Activated B cell treated with CpG ODN at 0.5 μM for 24 hours (primary cell): ENCODE measurements around the gene FHIT. TPM values are rescaled to one million over a fixed set of nuclear protein-coding genes. Genes with fewer than 3 reads are reported as not detected.

ENCODE experiments used
- ATAC-seq: fragments of 200-7000 bp; cut with Tn5 transposase; one replicate; pipeline ENCODE4 v1.10.0; 2021; ENCODE audit warnings: low read depth, mild to moderate bottlenecking, moderate library complexity
- CTCF ChIA-PET: fragments of 350-600 bp; sonication (Branson Sonifier 250); formaldehyde crosslinking; loops from one replicate; lab custom pipeline; 2021; ENCODE audit warnings: antibody characterized with exemption; lab: Charles Lee
- POLR2A ChIA-PET: fragments of 350-600 bp; sonication (Branson Sonifier 250); formaldehyde crosslinking; loops from one replicate; lab custom pipeline; 2021; ENCODE audit warnings: antibody characterized with exemption; lab: Charles Lee
- DNase-seq: peaks from one replicate; pipeline ENCODE4 v3.0.0; 2022
- H3K27ac Mint-ChIP-seq: one replicate; pipeline ENCODE4 v1.8.0; 2020; ENCODE audit warnings: mixed read lengths
- H3K27me3 Mint-ChIP-seq: one replicate; pipeline ENCODE4 v1.8.0; 2021; ENCODE audit warnings: mixed read lengths
- H3K36me3 Mint-ChIP-seq: one replicate; pipeline ENCODE4 v1.8.0; 2021; ENCODE audit warnings: low read depth, mixed read lengths
- H3K4me1 Mint-ChIP-seq: one replicate; pipeline ENCODE4 v1.8.0; 2021; ENCODE audit warnings: mixed read lengths
- H3K4me3 Mint-ChIP-seq: one replicate; pipeline ENCODE4 v1.8.0; 2020; ENCODE audit warnings: mild to moderate bottlenecking, mixed read lengths
- H3K9me3 Mint-ChIP-seq: one replicate; pipeline ENCODE4 v1.8.0; 2020; ENCODE audit warnings: mixed read lengths
- intact Hi-C: fragments of 100-400 bp; cut with micrococcal nuclease; formaldehyde crosslinking; loops from one replicate; pipeline ENCODE4 v1.15.1; 2024
- total RNA-seq: library from RNA; stranded (reverse); gene quantifications from 2 replicates; pipeline ENCODE4 v1.2.3, GENCODE V29; 2022
- TF ChIP-seq, protein P1 (sequence below): fragments of 200-600 bp; IDR thresholded peaks from one replicate; pipeline ENCODE4 v1.8.0; 2022; ENCODE audit warnings: antibody characterized with exemption, mild to moderate bottlenecking

FHIT gene
- total RNA-seq, 1 donor from 2014 or later, result 5.5 TPM

DNA sequence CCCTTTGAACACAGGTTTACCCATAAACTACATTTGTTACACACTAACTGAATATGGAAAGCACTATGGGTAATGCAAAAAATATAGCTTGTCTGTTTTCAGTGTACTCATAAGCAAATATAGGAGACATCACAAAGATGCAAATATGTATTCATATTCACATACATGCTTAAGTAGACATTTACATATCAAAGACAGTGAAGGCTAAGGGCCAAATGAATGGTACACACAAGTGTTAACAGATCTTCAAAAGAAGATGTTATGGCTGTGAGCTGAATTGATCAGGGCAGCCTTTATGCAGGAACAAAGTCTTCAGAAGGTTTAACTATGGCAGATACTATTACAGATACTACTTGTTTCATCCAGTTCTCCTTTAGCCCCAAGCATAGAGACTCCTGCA, 384.1 kb downstream of the FHIT start:
- TF ChIP-seq, protein P1, sequence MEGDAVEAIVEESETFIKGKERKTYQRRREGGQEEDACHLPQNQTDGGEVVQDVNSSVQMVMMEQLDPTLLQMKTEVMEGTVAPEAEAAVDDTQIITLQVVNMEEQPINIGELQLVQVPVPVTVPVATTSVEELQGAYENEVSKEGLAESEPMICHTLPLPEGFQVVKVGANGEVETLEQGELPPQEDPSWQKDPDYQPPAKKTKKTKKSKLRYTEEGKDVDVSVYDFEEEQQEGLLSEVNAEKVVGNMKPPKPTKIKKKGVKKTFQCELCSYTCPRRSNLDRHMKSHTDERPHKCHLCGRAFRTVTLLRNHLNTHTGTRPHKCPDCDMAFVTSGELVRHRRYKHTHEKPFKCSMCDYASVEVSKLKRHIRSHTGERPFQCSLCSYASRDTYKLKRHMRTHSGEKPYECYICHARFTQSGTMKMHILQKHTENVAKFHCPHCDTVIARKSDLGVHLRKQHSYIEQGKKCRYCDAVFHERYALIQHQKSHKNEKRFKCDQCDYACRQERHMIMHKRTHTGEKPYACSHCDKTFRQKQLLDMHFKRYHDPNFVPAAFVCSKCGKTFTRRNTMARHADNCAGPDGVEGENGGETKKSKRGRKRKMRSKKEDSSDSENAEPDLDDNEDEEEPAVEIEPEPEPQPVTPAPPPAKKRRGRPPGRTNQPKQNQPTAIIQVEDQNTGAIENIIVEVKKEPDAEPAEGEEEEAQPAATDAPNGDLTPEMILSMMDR, result no peak
- H3K36me3 Mint-ChIP-seq, result no peaks in the 10 kb centered on the region
- H3K4me3 Mint-ChIP-seq, result no peak overlapping the region
- intact Hi-C loops, result no loop called here
- H3K4me1 Mint-ChIP-seq, result no peaks in the 10 kb centered on the region
- no peak for ATAC-seq
- no peaks in the 10 kb centered on the region for H3K27me3 Mint-ChIP-seq
- CTCF ChIA-PET, result no interaction called here
- DNase-seq, result no peak
- no peak overlapping the region for H3K27ac Mint-ChIP-seq
- POLR2A ChIA-PET, result no interaction called here
- peaks cover 2% of the 10 kb centered on the region for H3K9me3 Mint-ChIP-seq

DNA sequence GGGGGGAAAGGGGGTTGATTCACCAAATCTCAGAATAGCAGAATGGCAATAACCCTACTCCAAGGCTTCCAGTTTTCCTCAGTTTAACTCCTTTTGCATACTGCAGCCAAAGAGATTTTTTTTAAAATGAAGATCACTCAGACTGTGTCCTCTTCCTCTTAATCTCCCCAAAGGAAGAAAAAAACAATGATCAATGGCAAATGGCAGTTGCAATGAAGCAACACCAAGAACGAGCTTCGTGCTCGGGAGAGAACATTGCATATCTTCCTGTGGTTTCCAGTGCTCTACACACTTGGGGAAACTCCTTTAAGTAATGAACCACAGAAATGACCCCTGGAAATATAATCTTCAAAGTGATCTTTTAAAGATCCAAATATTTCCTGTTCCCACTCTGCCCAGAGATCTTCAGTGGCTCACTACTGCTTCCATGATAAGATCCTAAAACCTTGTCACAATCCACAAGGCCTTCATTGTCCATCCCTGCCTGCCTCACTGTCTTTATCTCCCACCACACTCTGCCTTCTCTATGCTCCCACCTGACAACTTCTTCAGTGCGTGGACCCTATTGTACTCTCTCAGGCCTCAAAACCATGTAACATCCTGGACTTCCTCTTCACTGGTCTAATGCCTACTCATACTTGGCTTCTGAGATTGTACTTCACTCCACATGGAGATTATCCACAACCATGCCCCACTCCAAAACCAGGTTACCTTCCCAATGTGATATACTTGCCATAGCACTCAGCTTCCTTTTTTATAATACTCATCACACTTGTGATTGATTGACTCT, 394.8 kb downstream of the FHIT start:
- no peaks in the 10 kb centered on the region for H3K4me1 Mint-ChIP-seq
- CTCF ChIA-PET, result no interaction called here
- H3K9me3 Mint-ChIP-seq, result no peaks in the 10 kb centered on the region
- ATAC-seq (no peak), DNase-seq (no peak)
- POLR2A ChIA-PET, result no interaction called here
- TF ChIP-seq, protein P1, result no peak
- intact Hi-C loops, result no loop called here
- no peak overlapping the region for H3K27ac Mint-ChIP-seq
- H3K4me3 Mint-ChIP-seq, result no peak overlapping the region
- no peaks in the 10 kb centered on the region for H3K36me3 Mint-ChIP-seq
- no peaks in the 10 kb centered on the region for H3K27me3 Mint-ChIP-seq

DNA sequence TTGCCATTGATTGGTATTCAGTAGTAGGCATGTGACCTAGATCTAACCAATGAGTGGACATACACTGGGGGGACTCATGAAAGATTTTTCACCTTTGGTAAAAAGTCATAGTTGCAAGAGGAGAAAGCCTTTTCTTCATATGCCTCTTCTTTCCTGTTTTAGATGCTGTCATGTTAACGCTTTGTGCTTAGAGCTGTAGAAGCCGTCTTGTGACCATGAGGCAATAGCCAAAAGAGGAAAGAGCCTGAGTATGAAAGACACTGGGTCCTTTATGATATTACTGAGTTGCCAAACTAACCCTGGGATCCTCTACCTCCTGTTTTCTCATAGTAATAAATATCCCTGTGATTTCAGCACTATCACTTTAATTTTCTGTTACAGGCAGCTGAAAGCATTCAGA, 396.0 kb downstream of the FHIT start:
- no peak for DNase-seq
- H3K9me3 Mint-ChIP-seq, result no peaks in the 10 kb centered on the region
- no peak overlapping the region for H3K4me3 Mint-ChIP-seq
- TF ChIP-seq, protein P1, result no peak
- ChIA-PET POLR2A (no interaction called here), CTCF (no interaction called here)
- intact Hi-C loops, result no loop called here
- no peaks in the 10 kb centered on the region for H3K27me3 Mint-ChIP-seq
- no peaks in the 10 kb centered on the region for H3K36me3 Mint-ChIP-seq
- no peak for ATAC-seq
- no peak overlapping the region for H3K27ac Mint-ChIP-seq
- H3K4me1 Mint-ChIP-seq, result no peaks in the 10 kb centered on the region

DNA sequence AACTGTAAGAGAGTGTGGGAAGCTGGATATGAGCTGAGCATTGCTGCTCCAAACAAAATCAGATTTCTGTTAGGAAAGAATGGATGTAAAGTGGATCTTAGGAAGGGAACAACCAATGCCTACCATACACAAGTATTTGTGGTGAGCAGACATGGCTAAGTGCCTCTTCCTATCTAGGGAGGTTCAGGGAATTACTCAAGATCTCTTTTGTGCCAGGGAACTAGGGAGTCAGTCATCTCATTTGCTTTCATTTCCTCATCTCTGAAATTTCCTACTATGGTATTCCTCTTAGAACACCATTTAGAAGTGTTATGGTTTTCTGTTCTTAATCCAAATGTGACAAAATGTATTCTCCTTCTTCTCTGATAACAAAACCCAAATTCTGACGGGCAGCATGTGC, 396.5 kb downstream of the FHIT start:
- TF ChIP-seq, protein P1, result no peak
- Mint-ChIP-seq H3K27ac (no peak overlapping the region), H3K4me3 (no peak overlapping the region), H3K36me3 (no peaks in the 10 kb centered on the region), H3K9me3 (no peaks in the 10 kb centered on the region), H3K27me3 (no peaks in the 10 kb centered on the region), H3K4me1 (no peaks in the 10 kb centered on the region)
- no peak for ATAC-seq
- POLR2A ChIA-PET, result no interaction called here
- CTCF ChIA-PET, result no interaction called here
- intact Hi-C loops, result no loop called here
- DNase-seq, result no peak

DNA sequence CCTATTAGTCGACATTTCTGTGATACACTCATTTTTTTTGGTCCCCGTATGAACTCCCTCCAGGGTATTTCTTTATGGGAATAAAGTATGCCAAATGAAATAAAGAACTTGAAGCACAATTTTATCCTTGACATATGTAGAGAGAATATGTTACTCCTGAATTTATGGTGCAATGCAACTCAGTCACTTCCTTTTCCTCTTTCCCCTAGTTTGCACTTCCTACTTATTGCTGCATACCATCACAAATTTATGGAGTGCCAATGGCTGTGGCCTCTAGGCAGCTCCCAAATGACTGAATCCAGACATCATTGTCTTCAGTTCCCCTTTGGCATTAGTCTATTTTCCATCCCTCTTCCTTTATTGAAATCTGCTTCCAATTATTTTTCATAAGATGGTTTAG, 403.5 kb downstream of the FHIT start:
- ChIA-PET CTCF (no interaction called here), POLR2A (no interaction called here)
- ATAC-seq (no peak), DNase-seq (no peak)
- no peaks in the 10 kb centered on the region for H3K9me3 Mint-ChIP-seq
- TF ChIP-seq, protein P1, result no peak
- intact Hi-C loops, result no loop called here
- no peak overlapping the region for H3K4me3 Mint-ChIP-seq
- no peak overlapping the region for H3K27ac Mint-ChIP-seq
- H3K27me3 Mint-ChIP-seq, result no peaks in the 10 kb centered on the region
- no peaks in the 10 kb centered on the region for H3K4me1 Mint-ChIP-seq
- H3K36me3 Mint-ChIP-seq, result no peaks in the 10 kb centered on the region
